Measurements from ENCODE around the gene NPSR1. TPM values are rescaled to one million over a fixed set of nuclear protein-coding genes. Genes with fewer than 3 reads are reported as not detected.
"Not testable (repeated sequence)": the region's sequence is repeated elsewhere in the genome, so short reads cannot be mapped to it uniquely, and the experiment has no call there.

Gene NPSR1
- polyA plus RNA-seq, 4 donors = not detected

- not testable (repeated sequence) for FAIRE-seq; H3K9me3 ChIP-seq (ENCODE audit: control insufficient read depth in 2 of 2, insufficient read depth in 1 of 2, low read depth in 1 of 2, low read length in 1 of 2); H3K27me3 ChIP-seq (ENCODE audit: control insufficient read depth in 3 of 3, insufficient read depth in 3 of 3, low read length in 3 of 3); DNase-seq; H3K27ac ChIP-seq (ENCODE audit: low read depth in 1 of 3, low read length in 2 of 3); H3K36me3 ChIP-seq (ENCODE audit: control insufficient read depth in 3 of 3, insufficient read depth in 2 of 3, low read depth in 1 of 3, low read length in 3 of 3); H3K4me1 ChIP-seq (ENCODE audit: control insufficient read depth in 3 of 3, insufficient read depth in 2 of 3, low read depth in 1 of 3, low read length in 2 of 3); H3K4me3 ChIP-seq (ENCODE audit: low read depth in 1 of 3, low read length in 3 of 3)
- 84 to 90% (median 86%) methylated on average over 1 of the region's 1 CpG for WGBS, 3 donors
Observed at GRCh38 chr7:34859281-34859680, 201.3 kb downstream of the NPSR1 start.

- not testable (repeated sequence) for H3K4me3 ChIP-seq (ENCODE audit: low read depth in 1 of 3, low read length in 3 of 3); H3K4me1 ChIP-seq (ENCODE audit: control insufficient read depth in 3 of 3, insufficient read depth in 2 of 3, low read depth in 1 of 3, low read length in 2 of 3); H3K27me3 ChIP-seq (ENCODE audit: control insufficient read depth in 3 of 3, insufficient read depth in 3 of 3, low read length in 3 of 3); FAIRE-seq; H3K9me3 ChIP-seq (ENCODE audit: control insufficient read depth in 2 of 2, insufficient read depth in 1 of 2, low read depth in 1 of 2, low read length in 1 of 2); H3K27ac ChIP-seq (ENCODE audit: low read depth in 1 of 3, low read length in 2 of 3); DNase-seq; H3K36me3 ChIP-seq (ENCODE audit: control insufficient read depth in 3 of 3, insufficient read depth in 2 of 3, low read depth in 1 of 3, low read length in 3 of 3)
- WGBS, 3 donors = 74 to 86% (median 78%) methylated on average over 4 of the region's 5 CpGs
Observed at GRCh38 chr7:34866222-34866621, 208.2 kb downstream of the NPSR1 start.

GRCh38 chr7:34867341-34867740 is 209.3 kb downstream of the NPSR1 start:
- WGBS, 3 donors = 75 to 87% (median 85%) methylated on average over 3 of the region's 3 CpGs
- H3K9me3 ChIP-seq (ENCODE audit: control insufficient read depth in 2 of 2, insufficient read depth in 1 of 2, low read depth in 1 of 2, low read length in 1 of 2); DNase-seq; FAIRE-seq; H3K4me1 ChIP-seq (ENCODE audit: control insufficient read depth in 3 of 3, insufficient read depth in 2 of 3, low read depth in 1 of 3, low read length in 2 of 3); H3K27me3 ChIP-seq (ENCODE audit: control insufficient read depth in 3 of 3, insufficient read depth in 3 of 3, low read length in 3 of 3); H3K4me3 ChIP-seq (ENCODE audit: low read depth in 1 of 3, low read length in 3 of 3); H3K27ac ChIP-seq (ENCODE audit: low read depth in 1 of 3, low read length in 2 of 3); H3K36me3 ChIP-seq (ENCODE audit: control insufficient read depth in 3 of 3, insufficient read depth in 2 of 3, low read depth in 1 of 3, low read length in 3 of 3): not testable (repeated sequence)

GRCh38 chr7:34868602-34869001 is 210.6 kb downstream of the NPSR1 start:
- 82 to 88% (median 83%) methylated on average over 5 of the region's 5 CpGs for WGBS, 3 donors
- H3K27me3 ChIP-seq (ENCODE audit: control insufficient read depth in 3 of 3, insufficient read depth in 3 of 3, low read length in 3 of 3); H3K9me3 ChIP-seq (ENCODE audit: control insufficient read depth in 2 of 2, insufficient read depth in 1 of 2, low read depth in 1 of 2, low read length in 1 of 2); FAIRE-seq; H3K4me1 ChIP-seq (ENCODE audit: control insufficient read depth in 3 of 3, insufficient read depth in 2 of 3, low read depth in 1 of 3, low read length in 2 of 3); H3K27ac ChIP-seq (ENCODE audit: low read depth in 1 of 3, low read length in 2 of 3); H3K36me3 ChIP-seq (ENCODE audit: control insufficient read depth in 3 of 3, insufficient read depth in 2 of 3, low read depth in 1 of 3, low read length in 3 of 3); H3K4me3 ChIP-seq (ENCODE audit: low read depth in 1 of 3, low read length in 3 of 3); DNase-seq: not testable (repeated sequence)

- H3K9me3 ChIP-seq (ENCODE audit: control insufficient read depth in 2 of 2, insufficient read depth in 1 of 2, low read depth in 1 of 2, low read length in 1 of 2) = peaks cover 0 to 5% of the 10 kb centered on the region in 2 donors
- 72 to 81% (median 80%) methylated on average over 6 of the region's 6 CpGs for WGBS, 3 donors
- no peaks in the 10 kb centered on the region for H3K27me3 ChIP-seq (ENCODE audit: control insufficient read depth in 3 of 3, insufficient read depth in 3 of 3, low read length in 3 of 3)
- no peak overlapping the region for H3K27ac ChIP-seq (ENCODE audit: low read depth in 1 of 3, low read length in 2 of 3)
- H3K36me3 ChIP-seq (ENCODE audit: control insufficient read depth in 3 of 3, insufficient read depth in 2 of 3, low read depth in 1 of 3, low read length in 3 of 3) = no peaks in the 10 kb centered on the region
- no peaks in the 10 kb centered on the region for H3K4me1 ChIP-seq (ENCODE audit: control insufficient read depth in 3 of 3, insufficient read depth in 2 of 3, low read depth in 1 of 3, low read length in 2 of 3)
- DNase-seq = no peak
- FAIRE-seq = no peak
- no peak overlapping the region for H3K4me3 ChIP-seq (ENCODE audit: low read depth in 1 of 3, low read length in 3 of 3)
Observed at GRCh38 chr7:34869057-34869456, 211.0 kb downstream of the NPSR1 start.

GRCh38 chr7:34870041-34870440 is 212.0 kb downstream of the NPSR1 start:
- not testable (repeated sequence) for H3K27ac ChIP-seq (ENCODE audit: low read depth in 1 of 3, low read length in 2 of 3); H3K27me3 ChIP-seq (ENCODE audit: control insufficient read depth in 3 of 3, insufficient read depth in 3 of 3, low read length in 3 of 3); H3K36me3 ChIP-seq (ENCODE audit: control insufficient read depth in 3 of 3, insufficient read depth in 2 of 3, low read depth in 1 of 3, low read length in 3 of 3); H3K4me3 ChIP-seq (ENCODE audit: low read depth in 1 of 3, low read length in 3 of 3); H3K9me3 ChIP-seq (ENCODE audit: control insufficient read depth in 2 of 2, insufficient read depth in 1 of 2, low read depth in 1 of 2, low read length in 1 of 2); FAIRE-seq; DNase-seq; H3K4me1 ChIP-seq (ENCODE audit: control insufficient read depth in 3 of 3, insufficient read depth in 2 of 3, low read depth in 1 of 3, low read length in 2 of 3)
- WGBS, 3 donors = 71 to 82% (median 74%) methylated on average over 2 of the region's 2 CpGs

- H3K27me3 ChIP-seq (ENCODE audit: control insufficient read depth in 3 of 3, insufficient read depth in 3 of 3, low read length in 3 of 3); DNase-seq; H3K4me1 ChIP-seq (ENCODE audit: control insufficient read depth in 3 of 3, insufficient read depth in 2 of 3, low read depth in 1 of 3, low read length in 2 of 3); H3K36me3 ChIP-seq (ENCODE audit: control insufficient read depth in 3 of 3, insufficient read depth in 2 of 3, low read depth in 1 of 3, low read length in 3 of 3); H3K27ac ChIP-seq (ENCODE audit: low read depth in 1 of 3, low read length in 2 of 3); H3K9me3 ChIP-seq (ENCODE audit: control insufficient read depth in 2 of 2, insufficient read depth in 1 of 2, low read depth in 1 of 2, low read length in 1 of 2); FAIRE-seq; H3K4me3 ChIP-seq (ENCODE audit: low read depth in 1 of 3, low read length in 3 of 3): not testable (repeated sequence)
- 90 to 96% (median 92%) methylated on average over 4 of the region's 4 CpGs for whole genome bisulfite sequencing, 3 donors
Observed at GRCh38 chr7:34874329-34874728, 216.3 kb downstream of the NPSR1 start.

- Histone ChIP-seq H3K4me3 (ENCODE audit: low read depth in 1 of 3, low read length in 3 of 3) (no peak overlapping the region), H3K36me3 (ENCODE audit: control insufficient read depth in 3 of 3, insufficient read depth in 2 of 3, low read depth in 1 of 3, low read length in 3 of 3) (no peaks in the 10 kb centered on the region), H3K27ac (ENCODE audit: low read depth in 1 of 3, low read length in 2 of 3) (no peak overlapping the region), H3K9me3 (ENCODE audit: control insufficient read depth in 2 of 2, insufficient read depth in 1 of 2, low read depth in 1 of 2, low read length in 1 of 2) (peaks cover 0 to 5% of the 10 kb centered on the region in 2 donors), H3K4me1 (ENCODE audit: control insufficient read depth in 3 of 3, insufficient read depth in 2 of 3, low read depth in 1 of 3, low read length in 2 of 3) (no peaks in the 10 kb centered on the region), H3K27me3 (ENCODE audit: control insufficient read depth in 3 of 3, insufficient read depth in 3 of 3, low read length in 3 of 3) (no peaks in the 10 kb centered on the region)
- 76 to 81% (median 77%) methylated on average over 5 of the region's 5 CpGs for WGBS, 3 donors
- FAIRE-seq = no peak
- no peak for DNase-seq
Observed at GRCh38 chr7:34875481-34875880, 217.5 kb downstream of the NPSR1 start.

GRCh38 chr7:34878944-34879735 is 221.1 kb downstream of the NPSR1 start:
- DNase-seq; H3K4me1 ChIP-seq (ENCODE audit: control insufficient read depth in 3 of 3, insufficient read depth in 2 of 3, low read depth in 1 of 3, low read length in 2 of 3); H3K4me3 ChIP-seq (ENCODE audit: low read depth in 1 of 3, low read length in 3 of 3); H3K36me3 ChIP-seq (ENCODE audit: control insufficient read depth in 3 of 3, insufficient read depth in 2 of 3, low read depth in 1 of 3, low read length in 3 of 3); FAIRE-seq; H3K27me3 ChIP-seq (ENCODE audit: control insufficient read depth in 3 of 3, insufficient read depth in 3 of 3, low read length in 3 of 3); H3K27ac ChIP-seq (ENCODE audit: low read depth in 1 of 3, low read length in 2 of 3); H3K9me3 ChIP-seq (ENCODE audit: control insufficient read depth in 2 of 2, insufficient read depth in 1 of 2, low read depth in 1 of 2, low read length in 1 of 2): not testable (repeated sequence)
- 62 to 70% (median 70%) methylated on average over 8 of the region's 8 CpGs for WGBS, 3 donors

Measured in small intestine (tissue), 7 donors.